NB4 (cell line): ENCODE results near the gene UTY.

ENCODE experiments used
- CTCF ChIP-seq: IDR thresholded peaks from one replicate; pipeline ENCODE4 v1.5.1; 2012; ENCODE audit warnings: low read depth, low read length
- MAX ChIP-seq: IDR thresholded peaks from 2 replicates; pipeline ENCODE4 v1.6.1; 2011; ENCODE audit warnings: low read depth, low read length
- MYC ChIP-seq: IDR thresholded peaks from 2 replicates; pipeline ENCODE4 v1.6.1; 2011; ENCODE audit warnings: low read depth, low read length
- POLR2A ChIP-seq: IDR thresholded peaks from 2 replicates; pipeline ENCODE4 v1.6.1; 2011; ENCODE audit warnings: mild to moderate bottlenecking; ENCODE audit not compliant: insufficient read length; ENCODE audit errors: extremely low read depth

GRCh38 chrY:13351443-13351842, 128.4 kb downstream of the UTY start:
- TF ChIP-seq CTCF (no peak), MAX (no peak), MYC (no peak), POLR2A (no peak)
